ENCODE results near the gene DDRGK1.

DDRGK1 gene

GRCh38 chr20:3235666-3236324 is 31.3 kb upstream of the DDRGK1 start:
- no peaks in the 10 kb centered on the region for H4K20me1 ChIP-seq (ENCODE audit: insufficient read depth, low read length)
- H3K4me1 ChIP-seq (ENCODE audit: insufficient read depth, low read length, severe bottlenecking), result peaks cover 4% of the 10 kb centered on the region
- no peaks in the 10 kb centered on the region for H3K79me2 ChIP-seq (ENCODE audit: insufficient read depth, low read length)
- H3K9me3 ChIP-seq (ENCODE audit: low read length), result no peaks in the 10 kb centered on the region
- no peak overlapping the region for H3K4me2 ChIP-seq (ENCODE audit: low read length)
- no peak overlapping the region for H3K4me3 ChIP-seq (ENCODE audit: low read depth, low read length, poor library complexity, severe bottlenecking)
- no peaks in the 10 kb centered on the region for H3K36me3 ChIP-seq (ENCODE audit: insufficient read depth, low read length)
- no peak overlapping the region for H3K27ac ChIP-seq (ENCODE audit: low read depth, low read length, poor library complexity, severe bottlenecking)
- H2AFZ ChIP-seq (ENCODE audit: low read length), result no peak overlapping the region
- no peaks in the 10 kb centered on the region for H3K9me2 ChIP-seq (ENCODE audit: low read depth, low read length)
- H3F3A ChIP-seq (ENCODE audit: insufficient read depth, low read length), result no peaks in the 10 kb centered on the region
- H3K9ac ChIP-seq (ENCODE audit: low read length), result no peak overlapping the region
- TF ChIP-seq EZH2 (IDR thresholded peaks at IDR 0.05; ENCODE audit: borderline replicate concordance, low read length), result no peak
- no peak for TF ChIP-seq CTCF (IDR thresholded peaks at IDR 0.05; ENCODE audit: low read length)
- 0 out of 2 replicates have a peak, but pooled peaks cover 13% of the 10 kb centered on the region for H3K27me3 ChIP-seq (ENCODE audit: insufficient read depth, low read length)

- no peaks in the 10 kb centered on the region for H3K9me2 ChIP-seq (ENCODE audit: low read depth, low read length)
These were observed 29.6 kb upstream of the DDRGK1 start for GRCh38 chr20:3233991-3234498.

GRCh38 chr20:3233131-3233990 is 28.9 kb upstream of the DDRGK1 start:
- Histone ChIP-seq H3K4me3 (ENCODE audit: low read depth, low read length, poor library complexity, severe bottlenecking) (no peak overlapping the region), H3K27ac (ENCODE audit: low read depth, low read length, poor library complexity, severe bottlenecking) (no peak overlapping the region), H3K9ac (ENCODE audit: low read length) (no peak overlapping the region), H2AFZ (ENCODE audit: low read length) (no peak overlapping the region), H3K4me2 (ENCODE audit: low read length) (no peak overlapping the region), H3F3A (ENCODE audit: insufficient read depth, low read length) (no peaks in the 10 kb centered on the region), H3K9me3 (ENCODE audit: low read length) (no peaks in the 10 kb centered on the region), H3K4me1 (ENCODE audit: insufficient read depth, low read length, severe bottlenecking) (no peaks in the 10 kb centered on the region), H3K9me2 (ENCODE audit: low read depth, low read length) (no peaks in the 10 kb centered on the region), H4K20me1 (ENCODE audit: insufficient read depth, low read length) (no peaks in the 10 kb centered on the region), H3K27me3 (ENCODE audit: insufficient read depth, low read length) (0 out of 2 replicates have a peak, but pooled peaks cover 6% of the 10 kb centered on the region), H3K36me3 (ENCODE audit: insufficient read depth, low read length) (no peaks in the 10 kb centered on the region), H3K79me2 (ENCODE audit: insufficient read depth, low read length) (no peaks in the 10 kb centered on the region)
- TF ChIP-seq CTCF (IDR thresholded peaks at IDR 0.05; ENCODE audit: low read length) (no peak), EZH2 (IDR thresholded peaks at IDR 0.05; ENCODE audit: borderline replicate concordance, low read length) (no peak)

More at GRCh38 chr20:3233991-3234498, 29.6 kb upstream of the DDRGK1 start:
- Histone ChIP-seq H2AFZ (ENCODE audit: low read length) (no peak overlapping the region), H3K9ac (ENCODE audit: low read length) (no peak overlapping the region), H3K79me2 (ENCODE audit: insufficient read depth, low read length) (no peaks in the 10 kb centered on the region), H3K4me1 (ENCODE audit: insufficient read depth, low read length, severe bottlenecking) (no peaks in the 10 kb centered on the region), H3K36me3 (ENCODE audit: insufficient read depth, low read length) (no peaks in the 10 kb centered on the region), H3K4me3 (ENCODE audit: low read depth, low read length, poor library complexity, severe bottlenecking) (no peak overlapping the region), H3K27me3 (ENCODE audit: insufficient read depth, low read length) (0 out of 2 replicates have a peak, but pooled peaks cover 6% of the 10 kb centered on the region), H3K9me3 (ENCODE audit: low read length) (no peaks in the 10 kb centered on the region), H4K20me1 (ENCODE audit: insufficient read depth, low read length) (no peaks in the 10 kb centered on the region), H3K27ac (ENCODE audit: low read depth, low read length, poor library complexity, severe bottlenecking) (no peak overlapping the region), H3F3A (ENCODE audit: insufficient read depth, low read length) (no peaks in the 10 kb centered on the region), H3K4me2 (ENCODE audit: low read length) (no peak overlapping the region)
- no peak for TF ChIP-seq EZH2 (IDR thresholded peaks at IDR 0.05; ENCODE audit: borderline replicate concordance, low read length)
- no peak for TF ChIP-seq CTCF (IDR thresholded peaks at IDR 0.05; ENCODE audit: low read length)

Data from OCI-LY1 (cell line).